ENCODE data around the gene PARD3B. TPM values are rescaled to one million over a fixed set of nuclear protein-coding genes. Genes with fewer than 3 reads are reported as not detected.
A peak's percentile ranks its signal among the peaks of the same experiment; 100 is the strongest.

The PARD3B gene
- total RNA-seq, 1 donor, result 53.1 TPM

DNA sequence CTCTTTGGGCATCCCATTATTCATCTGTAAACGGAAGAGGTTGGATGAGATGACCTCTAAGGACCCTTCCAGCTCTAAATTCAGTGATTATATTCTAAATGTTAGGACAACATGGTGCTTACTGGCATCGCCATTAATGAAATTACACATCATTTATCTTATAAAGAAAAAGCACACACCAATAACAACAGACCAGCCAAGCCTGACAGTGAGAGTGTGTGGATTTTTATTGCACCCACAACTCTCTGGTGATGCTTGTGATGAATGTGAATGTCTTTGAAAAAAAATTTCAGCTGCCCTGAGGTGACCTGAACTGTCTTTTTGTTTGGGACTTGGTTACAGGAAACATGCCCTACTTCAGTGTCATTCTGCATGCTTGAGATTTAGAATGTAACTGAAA lies 623.7 kb downstream of the PARD3B start:
- DNase-seq (ENCODE audit: low read depth), result no peak
- TF ChIP-seq, protein P1, sequence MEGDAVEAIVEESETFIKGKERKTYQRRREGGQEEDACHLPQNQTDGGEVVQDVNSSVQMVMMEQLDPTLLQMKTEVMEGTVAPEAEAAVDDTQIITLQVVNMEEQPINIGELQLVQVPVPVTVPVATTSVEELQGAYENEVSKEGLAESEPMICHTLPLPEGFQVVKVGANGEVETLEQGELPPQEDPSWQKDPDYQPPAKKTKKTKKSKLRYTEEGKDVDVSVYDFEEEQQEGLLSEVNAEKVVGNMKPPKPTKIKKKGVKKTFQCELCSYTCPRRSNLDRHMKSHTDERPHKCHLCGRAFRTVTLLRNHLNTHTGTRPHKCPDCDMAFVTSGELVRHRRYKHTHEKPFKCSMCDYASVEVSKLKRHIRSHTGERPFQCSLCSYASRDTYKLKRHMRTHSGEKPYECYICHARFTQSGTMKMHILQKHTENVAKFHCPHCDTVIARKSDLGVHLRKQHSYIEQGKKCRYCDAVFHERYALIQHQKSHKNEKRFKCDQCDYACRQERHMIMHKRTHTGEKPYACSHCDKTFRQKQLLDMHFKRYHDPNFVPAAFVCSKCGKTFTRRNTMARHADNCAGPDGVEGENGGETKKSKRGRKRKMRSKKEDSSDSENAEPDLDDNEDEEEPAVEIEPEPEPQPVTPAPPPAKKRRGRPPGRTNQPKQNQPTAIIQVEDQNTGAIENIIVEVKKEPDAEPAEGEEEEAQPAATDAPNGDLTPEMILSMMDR (IDR thresholded peaks at IDR 0.05; ENCODE audit: insufficient read depth, low read depth, low read length), result no peak
- H3K4me3 ChIP-seq (ENCODE audit: low read depth, low read length), result no peak overlapping the region

DNA sequence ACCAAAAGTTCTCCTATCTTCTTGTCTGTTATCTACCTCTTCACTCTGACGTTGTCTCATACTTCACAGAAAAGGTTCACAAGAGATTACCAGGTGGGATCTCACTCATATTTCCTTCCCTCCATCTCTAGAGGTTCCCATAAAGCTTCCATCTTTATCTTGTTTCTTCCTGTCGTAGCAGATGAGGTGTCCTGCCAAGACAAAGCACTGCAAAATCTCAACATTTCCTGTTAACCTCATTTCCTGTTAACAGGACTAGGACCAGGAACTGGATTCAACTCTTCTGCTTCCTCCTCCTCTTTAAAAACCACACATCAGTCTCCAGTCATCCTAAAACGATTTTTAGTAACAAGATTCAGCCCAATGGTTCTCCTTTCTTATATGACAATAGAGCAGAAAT lies 624.2 kb downstream of the PARD3B start:
- TF ChIP-seq, protein P1 (IDR thresholded peaks at IDR 0.05; ENCODE audit: insufficient read depth, low read depth, low read length), result no peak
- no peak overlapping the region for H3K4me3 ChIP-seq (ENCODE audit: low read depth, low read length)
- DNase-seq (ENCODE audit: low read depth), result no peak

DNA sequence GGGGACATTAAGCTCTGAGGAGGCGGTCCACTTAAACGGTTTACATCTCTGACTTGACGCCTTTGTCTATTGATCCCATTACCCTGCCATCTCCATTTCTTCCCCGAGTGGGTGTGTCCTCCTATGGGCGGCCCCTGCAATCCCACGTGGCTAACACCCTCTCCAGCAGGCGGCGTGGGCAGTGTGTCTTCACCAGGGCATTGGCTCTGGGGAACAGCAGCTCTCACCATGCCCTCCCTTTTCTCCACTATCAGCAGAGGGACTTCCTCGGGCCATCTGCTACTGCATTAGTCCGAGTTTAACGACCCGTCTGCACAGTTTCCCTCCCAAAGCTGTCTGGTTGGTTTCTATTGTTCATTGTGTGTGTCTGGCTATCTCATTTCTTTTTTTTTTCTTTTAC lies 625.1 kb downstream of the PARD3B start:
- no peak for DNase-seq (ENCODE audit: low read depth)
- TF ChIP-seq, protein P1 (IDR thresholded peaks at IDR 0.05; ENCODE audit: insufficient read depth, low read depth, low read length), result no peak
- H3K4me3 ChIP-seq (ENCODE audit: low read depth, low read length), result no peak overlapping the region

DNA sequence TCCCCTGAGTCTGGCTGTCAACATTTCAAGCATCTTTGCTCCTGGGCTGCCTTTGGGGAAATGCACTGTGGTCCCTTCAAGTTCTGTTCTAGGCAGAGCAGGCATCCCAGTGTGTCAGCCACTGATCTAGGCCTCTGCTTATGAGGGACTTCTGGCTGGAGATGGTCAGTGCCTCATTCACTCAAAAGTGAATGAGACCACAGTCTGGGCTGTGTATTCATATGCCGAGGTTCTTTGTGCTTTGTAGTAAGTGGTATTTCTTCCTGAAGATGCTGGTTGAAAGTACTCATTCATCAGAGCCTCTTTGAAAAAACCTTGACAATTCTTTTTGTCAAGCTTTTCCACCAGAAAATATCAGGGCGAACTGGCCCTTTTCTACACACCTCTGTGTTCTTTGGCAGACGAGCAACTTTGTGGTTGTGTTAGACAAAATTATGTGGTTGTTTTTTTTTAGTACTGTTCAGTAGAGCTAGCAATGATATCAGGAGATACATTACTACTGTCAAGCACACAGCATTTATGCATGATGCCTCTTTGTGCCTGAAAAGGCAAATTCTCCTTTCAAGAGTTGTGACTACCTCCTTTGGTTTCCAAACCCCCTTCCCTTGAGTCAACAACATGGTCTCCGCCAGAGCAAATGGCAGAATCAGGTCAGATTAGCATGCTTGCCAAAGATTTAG lies 626.1 kb downstream of the PARD3B start:
- DNase-seq (ENCODE audit: low read depth), result no peak
- TF ChIP-seq, protein P1 (IDR thresholded peaks at IDR 0.05; ENCODE audit: insufficient read depth, low read depth, low read length), result no peak
- no peak overlapping the region for H3K4me3 ChIP-seq (ENCODE audit: low read depth, low read length)

DNA sequence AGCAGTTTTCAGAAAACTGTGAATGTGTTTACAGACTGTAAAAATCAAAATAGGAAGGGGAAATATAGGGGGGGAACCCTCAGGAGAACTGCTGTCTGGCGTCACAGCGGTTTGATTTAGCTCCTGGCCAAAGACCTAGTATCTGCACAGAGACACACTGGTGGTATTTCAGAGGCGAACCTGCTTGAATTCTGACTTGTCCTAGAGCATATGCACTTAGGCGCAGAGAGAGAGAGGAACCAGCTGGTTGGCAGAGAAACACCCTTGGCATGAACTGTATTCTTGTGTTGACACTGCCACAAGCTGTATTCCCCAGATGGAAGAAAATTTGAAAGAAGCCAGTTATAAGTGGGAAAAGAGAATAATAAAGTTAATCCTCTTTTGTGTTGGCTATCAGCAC lies 630.6 kb downstream of the PARD3B start:
- H3K4me3 ChIP-seq (ENCODE audit: low read depth, low read length), result no peak overlapping the region
- TF ChIP-seq, protein P1 (IDR thresholded peaks at IDR 0.05; ENCODE audit: insufficient read depth, low read depth, low read length), result no peak
- no peak for DNase-seq (ENCODE audit: low read depth)

GRCh38 chr2:205176546-205176945 lies 631.3 kb downstream of the PARD3B start:
- no peak overlapping the region for H3K4me3 ChIP-seq (ENCODE audit: low read depth, low read length)
- TF ChIP-seq, protein P1 (IDR thresholded peaks at IDR 0.05; ENCODE audit: insufficient read depth, low read depth, low read length), result no peak
- no peak for DNase-seq (ENCODE audit: low read depth)

DNA sequence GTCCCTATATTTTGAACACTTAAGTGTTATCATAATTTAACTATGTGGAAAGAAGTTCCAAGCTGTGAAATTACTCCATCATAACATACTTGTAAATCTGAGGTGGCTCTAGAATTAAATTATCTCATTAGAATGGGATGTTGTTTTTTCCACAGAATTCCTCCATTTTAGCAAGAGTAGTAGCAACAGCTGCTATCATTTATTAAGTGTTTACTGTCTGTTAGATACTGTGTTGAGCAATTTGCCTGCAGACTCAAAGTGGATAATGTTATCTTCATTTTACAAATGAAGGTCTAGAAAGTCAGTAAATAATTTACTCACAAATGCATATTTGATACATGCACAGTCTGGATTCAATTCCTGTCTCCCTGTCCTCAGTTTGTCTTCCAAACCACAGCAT lies 632.3 kb downstream of the PARD3B start:
- H3K4me3 ChIP-seq (ENCODE audit: low read depth, low read length), result no peak overlapping the region
- TF ChIP-seq, protein P1 (IDR thresholded peaks at IDR 0.05; ENCODE audit: insufficient read depth, low read depth, low read length), result no peak
- peak; percentile 57 for DNase-seq (ENCODE audit: low read depth)
